HS-27A (cell line): ENCODE data around the gene TMEM19.

ENCODE experiments used
- DNase-seq: peaks from one replicate; pipeline ENCODE4 v3.0.0-alpha.2; 2012; ENCODE audit warnings: low read depth, missing footprints

Gene TMEM19

GRCh38 chr12:71719647-71720370 lies 33.9 kb downstream of the TMEM19 start:
- no peak for DNase-seq

GRCh38 chr12:71721783-71722505 lies 36.1 kb downstream of the TMEM19 start:
- no peak for DNase-seq

- DNase-seq, result no peak
These were observed 39.1 kb downstream of the TMEM19 start for GRCh38 chr12:71725011-71725410.

GRCh38 chr12:71726548-71726947 lies 40.7 kb downstream of the TMEM19 start:
- no peak for DNase-seq

GRCh38 chr12:71727958-71728357 lies 42.1 kb downstream of the TMEM19 start:
- DNase-seq, result no peak

- no peak for DNase-seq
These were observed 45.1 kb downstream of the TMEM19 start for GRCh38 chr12:71730936-71731335.

GRCh38 chr12:71731439-71732356 lies 45.8 kb downstream of the TMEM19 start:
- no peak for DNase-seq

GRCh38 chr12:71732357-71732712 lies 46.5 kb downstream of the TMEM19 start:
- no peak for DNase-seq

GRCh38 chr12:71737197-71737596 lies 51.3 kb downstream of the TMEM19 start:
- no peak for DNase-seq

GRCh38 chr12:71742998-71743397 lies 57.1 kb downstream of the TMEM19 start:
- DNase-seq, result no peak

- no peak for DNase-seq
These were observed 58.8 kb downstream of the TMEM19 start for GRCh38 chr12:71744522-71745300.

- DNase-seq, result no peak
These were observed 61.2 kb downstream of the TMEM19 start for GRCh38 chr12:71746974-71747611.

GRCh38 chr12:71748081-71748850 lies 62.4 kb downstream of the TMEM19 start:
- DNase-seq, result no peak

- no peak for DNase-seq
These were observed 63.8 kb downstream of the TMEM19 start for GRCh38 chr12:71749666-71750065.

- no peak for DNase-seq
These were observed 67.0 kb downstream of the TMEM19 start for GRCh38 chr12:71752891-71753290.
